ENCODE data around the gene CIDEB. TPM values are rescaled to one million over a fixed set of nuclear protein-coding genes. Genes with fewer than 3 reads are reported as not detected.

CIDEB gene
- total RNA-seq, 4 donors from 2014 or later: 6.7 to 168 (median 23.6) TPM

DNA sequence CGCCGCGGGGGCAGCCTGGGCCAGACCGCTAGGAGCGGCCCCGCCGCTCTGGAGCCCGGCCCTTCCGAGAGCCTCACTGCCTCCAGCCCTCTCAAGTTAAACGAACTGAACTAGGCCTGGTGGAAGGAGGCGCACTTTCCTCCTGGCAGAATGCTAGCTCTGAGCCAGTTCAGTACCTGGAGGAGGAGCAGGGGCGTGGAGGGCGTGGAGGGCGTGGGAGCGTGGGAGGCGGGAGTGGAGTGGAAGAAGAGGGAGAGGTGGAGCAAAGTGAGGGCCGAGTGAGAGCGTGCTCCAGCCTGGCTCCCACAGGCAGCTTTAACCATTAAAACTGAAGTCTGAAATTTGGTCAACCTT, 8.8 kb upstream of the CIDEB start:
- peaks cover 2 to 37% (median 14%) of the 10 kb centered on the region in 4 donors for H3K4me1 ChIP-seq
- intact Hi-C loops (cut with DNase I; ENCODE audit: low total_unique reads): no loop called here
- peak overlapping the region in 1 of 4 donors; percentile 14 for H3K4me3 ChIP-seq
- WGBS, 2 donors (ENCODE audit: low coverage in 1 of 2): 60 to 67% methylated on average over 1 to 15 of the region's 18 CpGs
- in situ Hi-C loops (cut with MboI; ENCODE audit: low pct_ligation_motif_present in 1 of 4, low pct_unique_long_range_greater_than_20kb in 1 of 4, low sequenced_read_pairs in 3 of 4): no loop called here
- no peaks in the 10 kb centered on the region for H3K9me3 ChIP-seq
- DNase-seq: no peak
- peak overlapping the region in 3 of 4 donors; percentile 8 to 38 (median 33) for H3K27ac ChIP-seq
- no peaks in the 10 kb centered on the region for H3K36me3 ChIP-seq
- TF ChIP-seq EP300 (IDR thresholded peaks at IDR 0.05; ENCODE audit: low read depth) (no peak), POLR2A (IDR thresholded peaks at IDR 0.05) (no peak), POLR2AphosphoS5 (IDR thresholded peaks at IDR 0.05) (no peak)
- TF ChIP-seq, protein P1, sequence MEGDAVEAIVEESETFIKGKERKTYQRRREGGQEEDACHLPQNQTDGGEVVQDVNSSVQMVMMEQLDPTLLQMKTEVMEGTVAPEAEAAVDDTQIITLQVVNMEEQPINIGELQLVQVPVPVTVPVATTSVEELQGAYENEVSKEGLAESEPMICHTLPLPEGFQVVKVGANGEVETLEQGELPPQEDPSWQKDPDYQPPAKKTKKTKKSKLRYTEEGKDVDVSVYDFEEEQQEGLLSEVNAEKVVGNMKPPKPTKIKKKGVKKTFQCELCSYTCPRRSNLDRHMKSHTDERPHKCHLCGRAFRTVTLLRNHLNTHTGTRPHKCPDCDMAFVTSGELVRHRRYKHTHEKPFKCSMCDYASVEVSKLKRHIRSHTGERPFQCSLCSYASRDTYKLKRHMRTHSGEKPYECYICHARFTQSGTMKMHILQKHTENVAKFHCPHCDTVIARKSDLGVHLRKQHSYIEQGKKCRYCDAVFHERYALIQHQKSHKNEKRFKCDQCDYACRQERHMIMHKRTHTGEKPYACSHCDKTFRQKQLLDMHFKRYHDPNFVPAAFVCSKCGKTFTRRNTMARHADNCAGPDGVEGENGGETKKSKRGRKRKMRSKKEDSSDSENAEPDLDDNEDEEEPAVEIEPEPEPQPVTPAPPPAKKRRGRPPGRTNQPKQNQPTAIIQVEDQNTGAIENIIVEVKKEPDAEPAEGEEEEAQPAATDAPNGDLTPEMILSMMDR (IDR thresholded peaks at IDR 0.05): no peak
- peaks cover 17% of the 10 kb centered on the region for H3K27me3 ChIP-seq

DNA sequence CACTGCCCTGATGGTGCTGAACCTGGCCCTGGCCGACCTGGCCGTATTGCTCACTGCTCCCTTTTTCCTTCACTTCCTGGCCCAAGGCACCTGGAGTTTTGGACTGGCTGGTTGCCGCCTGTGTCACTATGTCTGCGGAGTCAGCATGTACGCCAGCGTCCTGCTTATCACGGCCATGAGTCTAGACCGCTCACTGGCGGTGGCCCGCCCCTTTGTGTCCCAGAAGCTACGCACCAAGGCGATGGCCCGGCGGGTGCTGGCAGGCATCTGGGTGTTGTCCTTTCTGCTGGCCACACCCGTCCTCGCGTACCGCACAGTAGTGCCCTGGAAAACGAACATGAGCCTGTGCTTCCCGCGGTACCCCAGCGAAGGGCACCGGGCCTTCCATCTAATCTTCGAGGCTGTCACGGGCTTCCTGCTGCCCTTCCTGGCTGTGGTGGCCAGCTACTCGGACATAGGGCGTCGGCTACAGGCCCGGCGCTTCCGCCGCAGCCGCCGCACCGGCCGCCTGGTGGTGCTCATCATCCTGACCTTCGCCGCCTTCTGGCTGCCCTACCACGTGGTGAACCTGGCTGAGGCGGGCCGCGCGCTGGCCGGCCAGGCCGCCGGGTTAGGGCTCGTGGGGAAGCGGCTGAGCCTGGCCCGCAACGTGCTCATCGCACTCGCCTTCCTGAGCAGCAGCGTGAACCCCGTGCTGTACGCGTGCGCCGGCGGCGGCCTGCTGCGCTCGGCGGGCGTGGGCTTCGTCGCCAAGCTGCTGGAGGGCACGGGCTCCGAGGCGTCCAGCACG, 8.2 kb upstream of the CIDEB start:
- peak overlapping the region in 1 of 4 donors; percentile 14 for H3K4me3 ChIP-seq
- TF ChIP-seq POLR2A (IDR thresholded peaks at IDR 0.05) (peak; percentile 36), POLR2AphosphoS5 (IDR thresholded peaks at IDR 0.05) (peak in 1 of 3 donors; percentile 14), EP300 (IDR thresholded peaks at IDR 0.05; ENCODE audit: low read depth) (no peak)
- TF ChIP-seq, protein P1 (IDR thresholded peaks at IDR 0.05): peak in 4 of 5 experiments; percentile 36 to 70 (median 42)
- no peaks in the 10 kb centered on the region for H3K36me3 ChIP-seq
- 60% methylated on average over 68 of the region's 70 CpGs; no CpG with 5 or more reads in 1 of the 2 donors for WGBS, 2 donors (ENCODE audit: low coverage in 1 of 2)
- no peaks in the 10 kb centered on the region for H3K9me3 ChIP-seq
- H3K4me1 ChIP-seq: peaks cover 4 to 42% (median 19%) of the 10 kb centered on the region in 4 donors
- intact Hi-C loops (cut with DNase I; ENCODE audit: low total_unique reads): no loop called here
- H3K27me3 ChIP-seq: peaks cover 17% of the 10 kb centered on the region
- peak overlapping the region in 3 of 4 donors; percentile 25 to 38 (median 33) for H3K27ac ChIP-seq
- in situ Hi-C loops (cut with MboI; ENCODE audit: low pct_ligation_motif_present in 1 of 4, low pct_unique_long_range_greater_than_20kb in 1 of 4, low sequenced_read_pairs in 3 of 4): no loop called here
- peak; percentile 75 for DNase-seq

DNA sequence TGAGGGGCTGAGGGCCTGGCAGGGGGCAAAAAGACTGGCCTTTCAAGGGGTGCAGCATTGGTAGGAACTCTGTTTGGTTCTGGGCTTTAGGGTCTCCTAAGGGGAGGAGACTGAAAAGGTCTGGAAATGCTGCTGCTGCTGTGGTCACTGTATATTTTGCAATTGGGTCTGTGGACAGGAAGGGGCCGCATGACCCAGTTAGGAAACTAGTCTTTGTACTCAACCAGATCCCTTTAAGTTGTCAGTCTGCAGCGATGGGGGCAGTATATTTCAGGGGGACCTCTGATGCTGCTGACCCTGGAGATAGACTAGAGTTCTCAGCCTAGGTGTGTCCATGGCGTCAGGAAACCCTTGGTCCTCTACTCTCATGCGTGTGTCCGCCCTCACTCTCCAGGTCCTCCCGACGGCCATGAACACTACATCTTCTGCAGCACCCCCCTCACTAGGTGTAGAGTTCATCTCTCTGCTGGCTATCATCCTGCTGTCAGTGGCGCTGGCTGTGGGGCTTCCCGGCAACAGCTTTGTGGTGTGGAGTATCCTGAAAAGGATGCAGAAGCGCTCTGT, 7.5 kb upstream of the CIDEB start:
- Histone ChIP-seq H3K27me3 (peaks cover 17% of the 10 kb centered on the region), H3K9me3 (no peaks in the 10 kb centered on the region), H3K27ac (peak overlapping the region in 3 of 4 donors; percentile 25 to 38 (median 33)), H3K36me3 (no peaks in the 10 kb centered on the region), H3K4me1 (peaks cover 7 to 46% (median 26%) of the 10 kb centered on the region in 4 donors), H3K4me3 (peak overlapping the region in 1 of 4 donors; percentile 14)
- 78 to 100% methylated on average over 1 to 10 of the region's 10 CpGs for WGBS, 2 donors (ENCODE audit: low coverage in 1 of 2)
- TF ChIP-seq POLR2AphosphoS5 (IDR thresholded peaks at IDR 0.05) (no peak), POLR2A (IDR thresholded peaks at IDR 0.05) (no peak), EP300 (IDR thresholded peaks at IDR 0.05; ENCODE audit: low read depth) (no peak)
- TF ChIP-seq, protein P1 (IDR thresholded peaks at IDR 0.05): no peak
- intact Hi-C loops (cut with DNase I; ENCODE audit: low total_unique reads) (no loop called here), in situ Hi-C loops (cut with MboI; ENCODE audit: low pct_ligation_motif_present in 1 of 4, low pct_unique_long_range_greater_than_20kb in 1 of 4, low sequenced_read_pairs in 3 of 4) (no loop called here)
- DNase-seq: no peak

DNA sequence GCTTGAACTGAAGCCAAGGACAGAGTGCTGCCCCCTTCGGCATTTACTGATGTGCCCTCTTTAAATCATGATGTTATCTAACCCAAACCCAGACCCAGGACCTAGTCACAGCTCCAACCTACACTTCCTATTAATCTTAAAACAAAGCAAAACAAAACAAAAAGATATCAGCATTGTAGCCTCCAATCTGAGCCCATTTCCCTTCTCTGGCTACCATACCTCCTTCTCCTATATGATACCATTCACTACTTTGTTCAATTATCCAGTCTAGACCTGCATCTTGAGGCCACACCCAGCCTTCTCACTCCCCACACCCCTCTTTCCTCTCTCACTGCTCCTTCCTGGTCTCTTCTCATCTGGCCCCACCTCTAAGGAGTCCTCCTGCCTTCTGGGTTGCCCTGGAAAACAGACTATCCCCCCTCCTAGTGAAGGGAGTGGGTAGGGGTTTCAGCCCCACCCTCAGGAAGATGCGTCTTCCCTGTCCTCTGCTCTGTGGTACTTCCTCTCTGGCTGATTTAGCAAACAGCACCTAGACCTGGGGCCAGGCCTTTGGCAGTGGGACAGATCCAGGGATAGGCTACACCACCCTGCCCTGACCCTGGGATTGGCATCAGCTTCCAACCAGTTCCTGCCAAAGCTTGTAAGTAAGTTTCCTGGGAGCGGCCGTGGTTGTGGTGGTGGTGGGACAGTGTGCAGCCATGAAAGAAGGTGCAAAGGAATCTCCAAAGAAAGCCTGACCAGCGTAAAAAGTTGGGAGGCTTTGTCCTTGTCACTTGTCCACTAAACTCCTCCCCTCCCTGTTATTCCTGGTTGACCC, 6.8 kb upstream of the CIDEB start:
- TF ChIP-seq POLR2A (IDR thresholded peaks at IDR 0.05): no peak
- no peak for TF ChIP-seq EP300 (IDR thresholded peaks at IDR 0.05; ENCODE audit: low read depth)
- TF ChIP-seq, protein P1 (IDR thresholded peaks at IDR 0.05): no peak
- no peak for TF ChIP-seq POLR2AphosphoS5 (IDR thresholded peaks at IDR 0.05)
- DNase-seq: no peak
- in situ Hi-C loops (cut with MboI; ENCODE audit: low pct_ligation_motif_present in 1 of 4, low pct_unique_long_range_greater_than_20kb in 1 of 4, low sequenced_read_pairs in 3 of 4) (no loop called here), intact Hi-C loops (cut with DNase I; ENCODE audit: low total_unique reads) (no loop called here)
- Histone ChIP-seq H3K4me1 (peaks cover 15 to 54% (median 33%) of the 10 kb centered on the region in 4 donors), H3K9me3 (no peaks in the 10 kb centered on the region), H3K4me3 (no peak overlapping the region), H3K27ac (peak overlapping the region in 2 of 4 donors; percentile 81 to 90), H3K27me3 (peaks cover 17% of the 10 kb centered on the region), H3K36me3 (no peaks in the 10 kb centered on the region)
- 76% methylated on average over 5 of the region's 5 CpGs; no CpG with 5 or more reads in 1 of the 2 donors for WGBS, 2 donors (ENCODE audit: low coverage in 1 of 2)
